Activated CD4-positive, alpha-beta T cell treated with anti-CD3 and anti-CD28 coated beads, Interleukin-2, amount 50 U/mL, for 16 hours (primary cell): ENCODE results near the gene MEIS1.

Experiments
- DNase-seq: peaks from one replicate; pipeline ENCODE4 v3.0.0-alpha.2; 2020

MEIS1 gene

DNA sequence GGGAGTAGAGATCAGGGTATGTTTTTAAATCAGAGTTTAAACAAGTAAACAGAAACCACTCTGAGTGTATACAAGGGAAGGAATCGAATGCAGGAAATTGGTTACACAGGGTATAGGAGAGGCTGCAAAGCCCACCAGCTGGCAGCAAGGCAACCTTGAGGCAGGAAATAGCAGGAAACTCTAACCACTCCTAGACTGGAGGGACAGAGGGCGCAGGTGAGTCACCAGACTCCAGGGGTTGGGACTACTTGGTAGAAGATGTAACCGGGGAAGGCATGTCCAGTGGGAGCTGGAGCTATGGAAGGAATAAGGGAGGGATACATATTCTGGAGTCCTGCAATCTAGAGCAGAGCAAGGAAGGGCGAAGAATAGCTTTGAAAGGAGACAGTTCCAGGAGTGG lies 152.3 kb downstream of the MEIS1 start:
- no peak for DNase-seq

DNA sequence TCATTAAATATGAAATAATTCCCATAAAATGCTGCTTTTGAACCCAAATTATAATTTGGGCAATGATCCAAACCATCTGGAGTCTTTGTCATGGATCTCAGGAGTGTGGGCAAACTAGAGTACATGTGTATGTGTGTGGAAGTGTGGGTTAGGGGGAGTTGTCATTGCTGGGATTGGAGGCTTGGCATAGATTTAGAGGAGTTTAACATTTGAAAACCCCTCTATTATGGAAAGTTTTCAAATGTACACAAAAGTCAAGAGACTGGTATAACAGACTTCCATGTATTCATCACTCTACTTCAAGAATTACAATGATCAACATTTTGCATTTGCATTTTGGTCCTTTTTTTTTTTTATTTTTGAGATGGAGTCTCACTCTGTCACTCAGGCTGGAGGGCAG lies 159.1 kb downstream of the MEIS1 start:
- DNase-seq, result no peak

DNA sequence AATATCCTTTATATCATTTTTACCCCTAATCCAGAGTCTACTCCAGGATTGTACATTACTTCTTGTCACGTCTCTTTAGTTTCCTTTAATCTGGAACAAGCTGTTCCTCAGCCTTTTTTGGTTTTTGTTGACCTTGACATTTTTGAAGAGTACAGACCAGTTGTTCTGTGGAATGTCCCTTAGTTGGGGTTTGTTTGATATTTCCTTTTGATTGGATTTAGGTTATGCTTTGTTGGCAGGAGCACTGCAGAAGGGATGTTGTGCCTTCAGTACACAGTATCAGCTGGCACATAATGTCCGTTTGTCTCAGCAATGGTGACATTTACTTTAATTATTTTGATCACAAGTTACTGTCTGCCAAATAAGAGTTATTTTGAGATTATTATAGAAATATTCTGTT lies 160.6 kb downstream of the MEIS1 start:
- DNase-seq, result no peak

DNA sequence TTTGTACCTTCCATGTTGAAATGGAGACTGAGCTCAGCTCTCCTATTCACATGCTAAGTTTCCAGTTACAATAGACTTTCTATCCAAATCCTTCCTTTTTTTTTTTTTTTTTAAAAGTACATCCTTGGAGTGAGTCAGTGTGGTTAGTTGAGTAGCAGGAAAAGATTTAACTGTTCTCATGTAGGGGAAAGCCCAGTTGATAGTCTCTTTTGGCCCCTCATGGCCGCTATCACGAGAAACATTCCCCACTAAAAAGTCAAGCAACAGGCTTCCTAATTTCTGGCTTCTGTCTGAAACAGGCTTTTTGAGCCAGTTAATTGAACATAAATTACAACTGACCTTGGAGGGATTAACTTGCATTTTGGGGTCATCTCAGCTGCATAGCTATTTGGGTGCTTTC lies 161.3 kb downstream of the MEIS1 start:
- DNase-seq, result no peak

DNA sequence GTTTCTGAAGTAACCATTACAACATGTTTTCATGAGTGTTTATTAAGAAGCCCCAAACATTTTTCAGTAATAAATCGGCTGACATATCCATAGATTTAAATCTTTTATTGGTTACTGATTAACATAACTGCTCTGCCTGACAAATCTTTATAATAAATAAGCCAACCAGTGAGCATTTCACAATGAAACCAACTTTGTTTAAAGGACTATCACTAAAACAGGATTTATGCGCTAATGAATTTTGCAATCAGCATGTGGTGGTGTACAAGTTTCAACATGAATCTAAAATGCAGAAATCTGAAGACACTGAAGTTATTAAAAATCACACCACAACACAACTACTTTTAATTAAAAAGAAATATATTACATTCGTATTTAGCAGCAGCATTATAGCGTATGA lies 166.7 kb downstream of the MEIS1 start:
- DNase-seq, result no peak

DNA sequence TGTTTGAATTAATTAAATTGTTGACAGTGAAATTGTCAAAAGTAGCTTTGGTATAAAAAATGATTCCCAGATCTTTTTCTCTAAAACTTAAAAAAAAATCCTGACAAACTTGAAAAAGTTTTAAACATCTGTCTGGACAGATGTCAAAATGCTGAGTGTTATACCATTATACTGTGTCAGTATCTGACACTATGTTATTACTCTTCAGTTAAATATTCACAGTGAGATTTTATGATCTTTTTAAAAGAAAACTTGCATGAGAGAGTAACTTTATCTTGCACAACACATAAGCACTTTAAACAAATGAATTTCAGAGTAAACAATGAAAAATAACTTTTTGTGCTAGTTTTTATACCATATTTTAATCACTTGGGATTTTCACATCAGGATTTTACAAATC lies 167.4 kb downstream of the MEIS1 start:
- DNase-seq, result no peak

DNA sequence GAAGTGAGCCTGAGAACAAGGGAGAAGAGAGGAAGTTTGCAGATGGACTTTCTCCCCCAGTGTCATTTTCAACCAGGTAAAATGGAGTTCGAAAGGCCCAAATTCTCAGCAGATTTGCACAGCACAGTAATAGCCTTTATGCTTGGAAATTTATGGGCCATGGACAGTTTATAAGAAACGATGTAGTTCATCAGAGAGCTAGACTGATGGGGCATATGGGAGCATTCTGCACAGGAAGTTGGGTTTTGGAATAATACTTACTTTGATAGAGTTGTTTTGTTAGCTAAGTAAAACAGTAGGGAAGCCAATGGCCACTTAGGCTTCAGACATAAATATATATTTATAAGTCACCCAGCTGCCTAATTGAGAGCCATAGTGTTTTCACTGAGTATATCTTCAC lies 169.4 kb downstream of the MEIS1 start:
- DNase-seq, result no peak

DNA sequence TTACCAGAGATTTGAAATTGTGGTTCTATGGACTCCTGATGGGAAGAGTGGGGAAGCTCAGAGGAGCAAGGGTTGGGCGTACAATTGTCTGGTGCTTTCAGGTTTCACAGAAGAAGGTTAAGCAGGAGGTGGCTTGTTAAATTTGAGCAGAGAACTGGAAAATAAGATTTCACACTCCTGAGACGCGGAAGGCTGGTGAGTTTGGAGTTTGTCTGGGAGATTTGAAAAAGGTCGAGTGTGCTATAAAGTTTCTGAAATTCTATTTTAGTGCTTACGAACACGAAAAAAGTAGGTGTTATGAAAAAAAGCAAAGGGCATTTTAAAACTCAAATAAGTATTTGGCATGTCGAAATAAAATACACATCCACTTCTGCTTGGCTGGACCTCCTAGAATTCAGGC lies 170.1 kb downstream of the MEIS1 start:
- no peak for DNase-seq

DNA sequence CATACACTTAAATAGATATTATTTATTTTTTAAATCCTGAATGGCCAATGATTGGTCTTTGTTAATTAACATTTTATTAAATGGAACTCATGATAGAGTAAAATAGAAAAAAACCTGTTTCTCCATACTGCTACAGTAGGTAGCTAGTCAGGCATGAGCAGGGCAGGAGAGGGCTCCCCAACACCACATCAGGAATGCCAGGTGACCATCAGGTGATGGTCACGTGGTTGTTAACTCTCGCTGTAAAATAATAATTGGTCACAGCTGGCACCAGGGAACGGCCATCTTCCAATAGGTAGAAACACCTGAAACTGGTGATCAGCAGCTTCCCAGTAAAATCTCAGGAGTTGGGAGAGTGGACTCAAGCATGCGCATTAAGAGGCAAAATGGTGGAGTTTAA lies 172.2 kb downstream of the MEIS1 start:
- DNase-seq, result no peak
